HG03097 (cell line): ENCODE results near the gene TLCD1.

ENCODE experiments used
- ATAC-seq: cut with Tn5 transposase; IDR thresholded peaks from one replicate; pipeline ENCODE4 v1.9.1; 2021; ENCODE audit not compliant: unreplicated experiment, low FRiP score

TLCD1 gene

GRCh38 chr17:28726226-28726626 lies at the start of gene TLCD1:
Gene TLCD1, minus strand, starts transcription at chr17:28726233. Its CDS starts 136 bp downstream, at chr17:28726097.
- peak; percentile 0 for ATAC-seq

DNA sequence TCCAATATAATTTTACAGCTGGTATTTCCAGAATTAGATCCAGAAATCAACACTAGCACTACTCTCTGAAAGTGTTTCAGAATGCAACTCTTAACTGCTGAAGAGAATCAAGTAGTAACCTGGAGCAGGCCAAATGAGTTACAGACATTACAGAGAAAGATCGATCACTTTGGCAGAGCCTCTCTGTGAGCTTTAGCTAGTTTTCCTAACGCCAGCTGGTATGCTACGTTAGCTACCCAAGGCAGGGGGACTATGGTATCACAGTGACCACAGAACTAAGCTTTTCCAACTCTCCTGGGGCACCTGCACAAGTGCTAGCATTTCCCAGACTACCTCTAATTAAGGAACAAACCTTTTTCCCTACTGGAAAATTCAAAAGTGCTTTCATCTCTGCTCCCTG lies 48.2 kb upstream of the TLCD1 start:
- no peak for ATAC-seq

- ATAC-seq, result no peak
Measured at GRCh38 chr17:28773736-28774135, 47.7 kb upstream of the TLCD1 start.

DNA sequence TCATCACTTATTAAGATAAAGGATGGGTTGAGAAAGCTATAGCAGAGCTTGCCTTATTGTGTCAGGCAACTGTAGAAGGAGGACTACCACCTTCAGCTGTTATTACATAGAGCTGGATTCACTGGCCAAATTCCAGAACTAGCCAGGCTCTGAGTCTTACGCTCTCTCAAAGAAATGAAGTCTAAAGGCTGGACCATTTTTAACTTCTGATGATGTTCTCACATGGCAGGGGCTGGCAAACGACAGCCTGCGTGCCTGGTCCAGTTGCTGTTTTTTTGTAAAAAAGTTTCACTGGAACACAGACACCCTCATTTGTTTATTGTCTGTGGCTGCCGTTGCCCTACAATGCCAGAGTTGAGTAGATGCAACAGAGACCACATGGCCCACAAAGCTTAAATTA lies 39.0 kb upstream of the TLCD1 start:
- no peak for ATAC-seq

GRCh38 chr17:28763804-28764266 lies 37.8 kb upstream of the TLCD1 start:
- ATAC-seq, result no peak

- ATAC-seq, result no peak
Measured at GRCh38 chr17:28763137-28763799, 37.2 kb upstream of the TLCD1 start.

- ATAC-seq, result no peak
Measured at GRCh38 chr17:28760601-28761562, 34.8 kb upstream of the TLCD1 start.

DNA sequence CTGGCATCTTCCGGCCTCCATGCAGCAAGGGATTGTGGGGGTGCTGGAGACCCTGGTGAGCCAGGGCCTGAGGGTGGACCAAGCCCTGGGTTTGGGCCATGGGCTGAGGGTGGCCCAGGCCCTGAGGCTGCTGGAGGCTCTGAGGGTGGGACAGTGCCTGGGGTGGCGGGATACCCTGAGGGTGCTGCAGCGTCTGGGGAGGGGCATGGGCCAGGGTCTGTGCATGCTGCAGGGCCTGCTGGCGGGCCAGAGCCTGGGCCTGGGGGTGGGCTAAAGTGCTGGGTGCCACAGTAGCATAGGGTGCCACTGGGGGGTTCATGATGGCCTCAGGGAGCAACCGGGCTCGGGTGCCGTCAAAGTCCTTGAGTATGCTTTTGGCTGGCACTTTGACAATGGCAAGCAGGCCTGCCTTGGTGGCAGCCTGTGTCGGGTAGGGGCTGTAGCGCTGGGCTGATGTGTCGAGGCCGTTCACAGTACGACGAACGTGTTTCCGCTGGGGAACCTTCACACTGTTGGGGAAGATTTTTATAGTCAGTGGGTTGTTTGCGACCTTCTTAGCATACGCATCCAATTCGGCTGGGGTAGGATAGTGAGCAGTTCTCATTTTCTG lies 33.3 kb upstream of the TLCD1 start:
- no peak for ATAC-seq

DNA sequence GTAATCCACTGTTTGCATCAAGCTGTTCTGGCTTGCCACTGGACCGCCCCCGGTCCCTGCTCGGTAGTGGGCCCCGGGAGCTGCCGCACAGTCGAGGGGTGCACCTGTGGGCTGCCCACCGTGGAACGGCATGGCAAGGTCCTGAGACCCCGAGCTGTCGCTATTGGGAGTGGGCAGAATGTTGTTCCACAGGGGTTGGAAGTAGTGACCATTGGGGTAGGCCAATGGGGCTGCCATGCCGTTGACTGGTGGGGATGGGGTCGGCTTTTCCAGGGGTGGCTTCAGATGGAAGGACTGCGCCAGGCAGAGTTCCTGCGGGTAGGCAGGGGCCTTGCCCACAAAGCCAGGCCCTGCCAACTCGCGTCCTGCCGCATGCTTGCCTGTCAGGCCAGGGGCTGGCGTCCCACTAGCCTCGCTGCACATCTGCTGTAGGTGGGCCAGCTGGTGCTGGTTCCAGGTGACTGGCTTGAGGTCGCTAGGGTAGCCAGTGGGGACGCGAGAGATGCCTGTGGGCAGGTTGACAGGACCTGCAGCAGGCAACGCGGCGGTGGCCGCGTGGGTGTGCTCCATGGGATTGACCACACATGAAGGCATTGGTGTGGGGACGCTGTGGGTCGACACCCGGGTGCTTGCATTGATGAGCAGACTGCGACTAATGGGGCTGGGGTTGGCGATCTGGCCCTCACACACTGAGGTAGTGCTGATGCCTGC lies 32.5 kb upstream of the TLCD1 start:
- ATAC-seq, result no peak

- no peak for ATAC-seq
Measured at GRCh38 chr17:28756049-28756804, 30.2 kb upstream of the TLCD1 start.

DNA sequence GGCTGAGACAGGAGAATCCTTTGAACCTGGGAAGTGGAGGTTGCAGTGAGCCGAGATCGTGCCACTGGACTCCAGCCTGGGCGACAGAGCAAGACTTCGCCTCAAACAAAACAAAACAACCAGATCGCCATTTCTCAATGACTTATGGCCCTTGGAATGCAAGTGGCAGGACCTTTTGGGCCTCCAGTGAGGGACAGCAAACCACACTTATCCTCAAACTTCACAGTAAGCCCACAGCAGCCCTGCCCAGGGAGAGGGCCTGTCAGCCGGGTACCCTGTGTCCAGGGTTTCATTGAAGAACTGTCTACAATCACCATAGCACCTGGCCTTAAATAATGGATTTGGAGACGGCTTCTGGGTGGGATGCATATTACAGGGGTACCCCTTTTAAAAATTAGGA lies 29.5 kb upstream of the TLCD1 start:
- ATAC-seq, result no peak

GRCh38 chr17:28751600-28752366 lies 25.8 kb upstream of the TLCD1 start:
- ATAC-seq, result no peak

DNA sequence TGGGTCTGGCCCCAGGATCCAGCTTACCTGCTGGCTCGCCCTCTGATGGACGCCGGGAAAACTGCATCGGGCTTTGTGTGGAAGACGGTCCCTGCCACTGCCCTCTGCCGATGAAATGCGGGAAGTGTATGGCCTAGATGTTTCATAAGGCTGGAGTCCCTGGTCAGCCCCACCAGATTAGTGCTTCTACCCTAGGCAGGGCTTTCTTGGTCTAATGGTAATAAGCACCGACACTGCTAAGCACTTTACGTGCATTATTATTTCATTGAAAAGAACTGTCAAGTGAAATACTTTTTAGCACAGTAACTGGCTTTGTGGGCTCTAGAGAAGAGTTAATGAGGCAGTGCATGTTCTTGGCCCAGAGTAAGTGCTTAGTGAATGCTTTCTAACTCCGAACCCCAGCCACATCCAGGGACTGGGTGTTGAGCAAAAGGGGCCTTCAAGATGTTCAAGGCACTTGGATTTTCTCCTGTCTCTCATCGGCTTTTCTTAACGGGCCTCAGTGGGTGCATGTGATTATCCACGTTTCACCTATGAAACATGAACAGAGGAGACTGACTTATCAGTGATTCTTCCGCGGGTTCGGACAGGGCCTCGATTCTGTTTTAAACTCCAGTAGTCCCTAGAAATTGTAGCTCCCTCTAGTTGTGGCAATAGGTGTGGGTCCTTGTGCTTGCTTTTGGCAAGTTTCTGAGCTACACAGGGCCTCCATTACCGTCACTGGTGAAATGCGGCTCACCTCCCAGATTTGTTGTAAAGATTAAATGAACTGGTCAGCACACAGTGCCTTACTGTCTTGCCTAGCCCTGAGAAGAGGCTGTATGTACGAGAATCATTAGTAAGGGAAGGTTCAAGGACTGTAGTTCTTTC lies 24.4 kb upstream of the TLCD1 start:
- peak; percentile 63 for ATAC-seq

DNA sequence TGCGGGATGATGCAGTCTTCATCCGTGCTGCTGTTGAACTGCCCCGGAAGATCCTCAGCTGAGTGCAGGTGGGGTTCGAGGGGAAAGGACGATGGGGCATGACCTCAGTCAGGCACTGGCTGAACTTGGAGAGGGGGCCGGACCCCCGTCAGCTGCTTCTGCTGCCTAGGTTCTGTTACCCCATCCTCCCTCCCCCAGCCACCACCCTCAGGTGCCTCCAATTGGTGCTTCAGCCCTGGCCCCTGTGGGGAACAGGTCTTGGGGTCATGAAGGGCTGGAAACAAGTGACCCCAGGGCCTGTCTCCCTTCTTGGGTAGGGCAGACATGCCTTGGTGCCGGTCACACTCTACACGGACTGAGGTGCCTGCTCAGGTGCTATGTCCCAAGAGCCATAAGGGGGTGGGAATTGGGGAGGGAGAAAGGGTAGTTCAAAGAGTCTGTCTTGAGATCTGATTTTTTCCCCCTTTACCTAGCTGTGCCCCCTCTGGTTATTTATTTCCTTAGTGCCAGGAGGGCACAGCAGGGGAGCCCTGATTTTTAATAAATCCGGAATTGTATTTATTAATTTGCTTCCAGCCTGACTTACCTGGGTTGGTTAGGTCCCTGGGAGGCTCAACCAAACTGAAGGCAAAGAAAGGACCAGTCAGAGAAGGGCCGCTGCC lies 23.6 kb upstream of the TLCD1 start:
- ATAC-seq, result no peak

GRCh38 chr17:28748852-28749515 lies 23.0 kb upstream of the TLCD1 start:
- no peak for ATAC-seq

GRCh38 chr17:28747801-28748750 lies 22.0 kb upstream of the TLCD1 start:
- ATAC-seq, result no peak
